GM21515 (cell line): ENCODE data around the gene PRDM16.

ENCODE experiments used
- ATAC-seq: cut with Tn5 transposase; IDR thresholded peaks from one replicate; pipeline ENCODE4 v1.9.1; 2021; ENCODE audit not compliant: unreplicated experiment

Gene PRDM16

DNA sequence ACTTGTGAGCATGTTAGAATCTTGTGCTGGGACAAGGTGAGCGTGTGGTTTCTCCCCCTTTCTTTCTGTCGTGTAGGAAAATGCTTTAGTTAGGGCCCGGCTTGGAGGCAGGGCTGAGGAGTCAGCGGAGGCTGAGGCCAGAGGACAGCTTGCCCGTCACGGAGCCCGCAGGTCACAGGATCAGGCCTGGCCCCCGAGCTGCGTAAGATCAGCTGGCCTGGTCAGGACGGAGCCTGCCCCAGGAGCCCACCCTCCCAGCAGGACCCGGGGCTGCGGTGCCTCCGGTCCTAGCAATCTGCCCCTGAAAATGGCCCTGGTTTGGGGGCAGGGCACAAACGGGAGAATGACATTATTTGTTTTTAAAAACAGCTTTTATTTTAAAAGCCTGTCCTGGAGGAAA lies 52.0 kb downstream of the PRDM16 start:
- ATAC-seq: no peak

DNA sequence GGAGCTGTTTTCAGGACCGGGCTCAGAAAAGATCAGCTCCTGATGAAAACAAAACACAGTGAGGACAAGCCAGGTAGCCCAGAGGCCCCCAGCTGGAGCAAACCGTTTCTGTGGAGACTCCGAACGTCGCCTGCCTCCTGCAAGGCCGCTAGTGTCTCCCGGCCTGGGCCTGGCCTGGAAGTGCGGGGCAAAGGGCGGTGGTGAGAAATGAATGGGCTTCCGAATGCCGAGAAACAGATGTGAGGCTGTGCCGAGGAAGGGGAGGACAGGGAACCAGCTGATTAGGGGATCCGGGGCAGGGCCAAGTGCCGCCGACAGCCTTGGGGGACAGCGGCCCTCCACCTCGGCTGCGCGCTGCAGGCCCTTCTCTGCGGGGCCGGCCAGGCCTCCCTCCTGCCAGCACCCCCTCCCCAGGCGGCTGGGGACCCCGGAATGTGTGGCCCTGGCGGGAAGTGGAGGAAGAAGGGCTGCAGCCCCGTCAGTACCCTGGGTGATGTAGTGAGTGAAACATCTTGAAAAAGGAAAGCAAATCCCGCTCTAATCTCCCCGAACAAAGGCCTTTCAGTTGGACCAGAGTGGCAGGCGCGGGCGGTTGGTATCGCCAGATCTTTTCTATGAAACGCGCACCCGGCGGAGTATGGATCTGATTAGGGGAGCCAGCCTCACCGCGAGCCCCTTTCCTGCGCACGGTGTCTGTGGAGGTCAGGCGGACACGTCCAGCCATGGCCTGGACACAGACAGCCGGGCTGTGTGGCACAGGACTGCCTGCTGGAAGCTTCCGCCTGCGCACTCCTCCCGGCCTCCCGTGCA lies 52.6 kb downstream of the PRDM16 start:
- ATAC-seq: no peak

DNA sequence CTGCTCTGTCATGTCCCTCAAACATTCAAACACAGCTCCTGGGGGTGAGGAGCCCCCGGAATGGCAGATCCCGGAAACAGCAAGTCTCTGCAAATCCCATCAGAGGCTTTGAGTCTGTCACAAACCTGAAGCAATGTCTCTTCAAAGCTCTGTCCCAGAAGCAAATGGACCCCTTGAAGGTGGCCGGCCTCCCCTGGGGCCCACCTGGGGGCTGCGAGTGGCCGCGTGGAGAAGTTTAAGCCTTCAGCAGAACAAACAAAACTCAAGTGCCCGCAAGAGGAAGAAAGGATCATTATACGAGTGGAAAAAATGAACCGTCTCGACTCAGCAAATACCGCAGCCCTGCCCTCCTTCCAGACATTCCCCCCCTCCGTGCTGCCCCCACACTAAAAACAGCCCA lies 53.3 kb downstream of the PRDM16 start:
- ATAC-seq: no peak

DNA sequence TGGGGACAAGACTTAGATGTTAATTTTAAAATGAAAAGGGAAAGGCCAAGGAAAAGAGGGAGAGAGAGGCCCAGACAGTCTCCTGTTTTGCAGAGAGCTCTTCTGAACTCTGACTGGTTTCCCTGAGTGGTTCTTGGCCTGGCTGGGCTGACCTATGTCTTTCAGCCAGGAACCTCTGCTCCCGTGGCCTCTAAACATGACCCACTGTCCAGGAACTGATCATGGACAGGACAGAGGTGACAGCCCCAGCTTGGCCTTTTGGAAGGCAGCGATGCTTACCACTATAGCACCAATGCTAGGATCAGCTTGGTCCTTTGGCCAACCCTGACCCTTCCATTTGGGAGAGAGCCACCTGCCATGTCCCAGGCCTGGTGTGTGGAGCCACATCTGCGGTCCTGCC lies 55.2 kb downstream of the PRDM16 start:
- no peak for ATAC-seq

DNA sequence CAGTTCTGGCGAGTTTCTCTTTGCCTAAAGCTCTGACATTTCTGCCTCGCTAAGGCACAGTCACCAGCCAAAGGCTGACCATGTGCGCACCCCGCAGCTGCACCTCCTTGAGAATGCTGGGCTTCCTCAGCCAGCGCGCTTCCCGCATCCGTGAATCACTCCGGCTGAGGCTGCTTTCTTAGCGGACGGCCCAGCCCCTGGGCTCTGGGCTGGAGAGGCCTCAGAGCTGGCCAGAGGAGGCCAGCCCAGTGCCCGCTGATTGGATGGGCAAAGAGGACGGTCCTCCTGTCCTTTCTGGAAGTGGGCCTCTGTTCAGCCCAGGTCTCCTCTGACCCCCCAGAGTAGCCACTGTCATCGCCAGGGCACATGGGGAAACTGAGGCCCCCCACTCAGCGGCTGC lies 56.1 kb downstream of the PRDM16 start:
- ATAC-seq: no peak

DNA sequence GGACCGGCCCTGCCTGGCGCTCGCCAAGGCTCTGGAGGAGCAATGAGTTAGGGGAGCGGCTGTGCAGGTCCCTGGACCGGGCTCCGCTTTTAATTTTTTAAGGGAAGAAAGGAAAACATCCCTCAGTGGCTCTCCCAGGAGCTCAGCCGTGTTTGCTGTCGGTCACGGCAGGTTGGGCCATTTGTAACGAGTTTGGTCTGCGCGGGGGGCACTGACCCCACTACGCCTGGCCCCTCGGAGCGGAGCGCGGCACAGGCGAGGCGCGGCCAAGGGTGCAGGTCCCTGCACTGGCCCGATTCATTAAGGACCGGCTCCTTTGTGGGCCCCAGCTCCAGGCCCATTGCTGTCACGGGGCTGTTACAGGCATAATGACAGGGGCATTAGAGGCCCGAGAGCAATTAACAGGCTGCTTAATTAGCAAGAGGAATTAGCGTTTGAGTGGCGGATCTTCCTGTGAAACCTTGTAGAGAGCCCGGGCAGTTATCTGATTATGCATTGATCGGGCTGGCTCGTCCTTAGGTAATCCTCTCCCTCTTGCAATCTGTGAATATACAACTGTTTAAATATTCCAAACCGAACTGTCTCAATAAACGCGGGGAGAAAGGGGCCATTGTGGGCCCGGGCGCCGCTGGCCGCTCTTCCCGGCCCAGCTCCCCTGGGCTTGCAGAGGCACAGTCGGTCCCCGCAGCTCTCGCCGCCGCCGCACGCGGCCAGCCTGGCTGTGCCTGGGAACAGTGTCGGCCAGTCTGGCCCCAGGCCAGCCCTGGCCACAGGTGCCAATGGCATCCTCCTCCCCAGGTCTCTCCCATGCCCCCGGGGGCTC lies 56.8 kb downstream of the PRDM16 start:
- no peak for ATAC-seq

DNA sequence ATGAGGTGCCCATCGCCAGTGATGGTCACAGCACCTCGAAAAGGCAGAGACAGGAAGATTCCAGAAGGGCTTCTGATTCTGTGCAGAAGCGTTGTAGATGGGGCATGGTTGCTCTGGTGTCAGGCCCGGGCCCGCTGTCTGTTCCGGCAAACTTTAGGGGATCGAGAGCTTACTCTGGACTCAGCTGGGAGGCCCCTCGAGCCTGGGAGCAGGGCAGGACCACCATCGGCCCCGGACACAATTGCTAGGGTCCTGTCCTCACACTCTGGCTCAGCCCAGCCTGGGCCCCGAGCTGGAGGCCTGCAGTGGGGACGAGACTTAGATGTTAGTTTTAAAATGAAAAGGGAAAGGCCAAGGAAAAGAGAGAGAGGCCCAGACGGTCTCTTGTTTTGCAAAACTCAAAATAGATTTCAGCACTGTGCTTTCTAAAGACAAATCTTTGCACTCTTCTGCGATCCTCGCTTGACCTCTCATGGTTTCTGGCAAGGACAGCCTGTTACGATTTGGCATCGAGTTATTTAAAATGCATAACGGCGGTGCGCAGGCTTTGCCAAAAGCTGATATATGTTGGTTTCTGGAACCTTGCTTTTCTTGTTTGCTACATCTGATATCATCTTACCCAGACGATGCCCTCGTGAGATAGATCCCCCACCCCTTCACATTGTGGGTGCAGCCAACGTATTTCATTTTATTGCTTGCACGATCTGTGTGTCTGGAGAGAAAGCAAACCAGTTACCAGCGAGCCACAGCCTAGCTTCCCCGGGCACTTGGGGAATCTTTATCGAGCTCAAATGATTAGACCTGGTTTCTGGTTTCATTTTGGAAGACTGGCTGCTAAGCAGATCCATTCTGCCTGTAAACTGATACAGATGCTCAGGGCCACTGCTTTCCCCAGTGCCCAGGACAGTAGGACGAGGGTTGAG lies 58.0 kb downstream of the PRDM16 start:
- no peak for ATAC-seq

DNA sequence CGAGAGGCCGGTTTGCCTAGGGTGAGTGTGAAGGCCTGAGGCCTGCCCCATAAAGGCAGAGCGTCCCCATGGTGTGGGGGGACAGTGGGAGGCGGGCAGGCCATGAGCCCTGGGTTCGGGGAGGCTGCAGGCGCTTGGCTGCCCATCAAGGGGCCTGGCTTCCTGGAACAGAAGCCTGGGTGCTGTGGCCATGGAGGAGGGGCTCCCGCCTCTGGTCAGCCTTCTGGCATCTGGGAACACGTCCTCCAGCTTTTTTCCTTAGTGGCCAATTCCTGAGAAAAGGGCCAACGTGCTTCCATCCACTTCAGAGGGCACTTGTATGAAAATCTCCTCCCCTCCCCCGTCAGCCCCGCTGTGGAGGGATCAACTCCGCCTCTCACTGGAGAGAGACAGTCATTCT lies 58.7 kb downstream of the PRDM16 start:
- ATAC-seq: no peak

DNA sequence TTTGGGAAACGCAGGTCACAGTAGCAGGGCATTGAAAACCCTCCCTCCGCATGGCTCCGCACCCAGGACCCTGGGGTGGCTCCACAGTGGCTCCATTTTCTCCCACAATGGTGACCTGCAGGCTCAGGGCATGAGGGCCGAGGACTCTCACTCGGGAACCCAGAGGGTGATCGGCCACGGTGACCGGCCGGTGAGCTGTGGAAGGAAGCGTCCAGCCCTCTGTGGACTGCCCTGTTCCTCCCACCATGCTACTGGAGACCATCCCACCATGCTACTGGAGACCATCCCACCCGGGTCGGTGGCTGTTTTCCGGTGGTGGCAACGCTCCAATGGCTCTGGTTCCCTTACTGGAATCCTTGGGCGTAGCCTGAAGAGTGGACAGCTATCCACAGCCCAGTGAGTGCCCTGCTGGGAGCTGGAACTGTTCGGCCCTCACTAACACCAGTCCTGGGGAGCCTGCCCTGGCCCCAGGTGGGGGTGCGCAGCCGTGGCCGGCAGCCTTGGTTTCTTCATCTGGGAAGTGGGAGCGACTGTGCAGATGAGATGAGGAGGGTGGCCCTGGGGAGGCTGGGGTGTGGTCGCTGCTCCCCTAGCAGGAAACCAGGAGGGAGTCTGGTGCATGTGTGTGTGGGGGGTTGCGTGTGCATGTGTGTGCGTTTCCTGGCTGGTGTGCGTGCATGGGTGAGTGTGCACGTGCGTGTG lies 59.6 kb downstream of the PRDM16 start:
- ATAC-seq: no peak

DNA sequence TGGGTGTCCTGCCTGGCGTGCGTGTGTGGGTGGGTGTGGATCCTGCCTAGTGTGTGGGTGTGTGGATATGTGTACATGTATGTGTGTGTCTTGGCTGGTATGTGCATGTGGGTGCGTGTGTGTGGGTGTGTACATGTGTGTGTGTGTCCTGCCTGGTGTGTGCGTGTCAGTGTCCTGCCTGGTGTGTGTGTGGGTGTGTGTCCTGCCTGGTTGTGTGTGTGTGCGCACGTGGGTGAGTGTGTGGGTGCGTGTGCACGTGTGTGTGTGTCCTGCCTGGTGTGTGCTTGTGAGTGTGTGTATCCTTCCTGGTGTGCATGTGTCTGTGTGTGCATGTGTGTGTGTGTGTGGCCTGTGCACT lies 60.1 kb downstream of the PRDM16 start:
- no peak for ATAC-seq

DNA sequence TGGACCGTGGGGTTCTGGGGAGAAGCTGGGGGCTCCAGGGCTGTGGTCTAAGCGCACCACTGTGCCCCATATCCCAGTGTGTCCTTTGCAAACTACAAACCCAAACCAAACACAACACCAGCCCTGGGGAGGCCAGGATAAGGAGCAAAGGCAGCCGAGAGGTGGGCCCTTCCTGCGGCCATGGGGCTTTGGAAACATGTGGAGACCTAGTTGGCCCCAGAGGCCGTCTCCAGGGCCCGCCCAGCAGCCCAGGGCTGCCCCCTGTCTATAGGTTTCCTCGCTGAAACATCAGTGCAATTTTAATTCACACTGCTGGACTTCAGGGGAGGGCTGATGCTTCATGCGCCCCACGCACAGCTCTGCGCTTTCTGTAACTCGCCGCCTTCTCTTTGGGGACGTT lies 61.3 kb downstream of the PRDM16 start:
- ATAC-seq: no peak

DNA sequence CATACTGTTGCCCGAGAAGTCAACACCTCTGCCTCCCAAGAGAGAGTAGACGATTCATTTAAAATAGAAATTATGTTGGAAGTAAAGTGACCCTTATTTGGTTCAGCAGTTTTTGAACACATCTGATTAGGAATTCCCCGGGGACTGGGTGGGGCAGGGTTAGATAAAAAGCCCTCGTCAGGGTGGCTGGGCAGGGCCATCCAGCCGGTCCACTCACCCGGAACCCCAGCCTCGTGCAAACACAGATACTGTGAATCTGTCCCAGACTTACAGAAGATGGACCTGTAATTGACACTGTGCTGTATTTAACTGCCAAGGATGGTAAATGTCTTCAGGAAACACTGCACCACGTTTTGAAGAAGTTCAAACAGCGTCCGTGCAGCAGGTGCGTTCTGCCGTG lies 63.7 kb downstream of the PRDM16 start:
- ATAC-seq: no peak

DNA sequence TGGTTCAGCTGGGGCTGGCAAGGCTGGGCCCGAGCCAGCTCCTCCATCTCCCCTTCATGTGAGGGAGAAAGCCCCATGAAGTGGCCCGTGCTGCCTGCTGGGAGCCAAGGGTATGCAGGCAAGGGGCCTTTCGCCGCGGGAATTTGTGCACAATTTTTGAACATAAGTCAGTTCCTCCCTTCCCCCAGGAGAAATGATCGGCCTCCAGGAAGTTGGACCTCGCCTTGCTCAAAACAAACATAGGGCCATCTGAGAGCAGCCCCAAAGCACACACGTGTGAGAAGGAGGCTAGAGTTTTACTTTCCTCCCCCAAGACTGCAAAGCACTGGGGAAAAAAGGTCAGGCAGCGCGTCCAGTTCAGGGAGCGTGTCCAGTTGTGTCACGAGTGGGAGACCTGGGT lies 64.7 kb downstream of the PRDM16 start:
- no peak for ATAC-seq

DNA sequence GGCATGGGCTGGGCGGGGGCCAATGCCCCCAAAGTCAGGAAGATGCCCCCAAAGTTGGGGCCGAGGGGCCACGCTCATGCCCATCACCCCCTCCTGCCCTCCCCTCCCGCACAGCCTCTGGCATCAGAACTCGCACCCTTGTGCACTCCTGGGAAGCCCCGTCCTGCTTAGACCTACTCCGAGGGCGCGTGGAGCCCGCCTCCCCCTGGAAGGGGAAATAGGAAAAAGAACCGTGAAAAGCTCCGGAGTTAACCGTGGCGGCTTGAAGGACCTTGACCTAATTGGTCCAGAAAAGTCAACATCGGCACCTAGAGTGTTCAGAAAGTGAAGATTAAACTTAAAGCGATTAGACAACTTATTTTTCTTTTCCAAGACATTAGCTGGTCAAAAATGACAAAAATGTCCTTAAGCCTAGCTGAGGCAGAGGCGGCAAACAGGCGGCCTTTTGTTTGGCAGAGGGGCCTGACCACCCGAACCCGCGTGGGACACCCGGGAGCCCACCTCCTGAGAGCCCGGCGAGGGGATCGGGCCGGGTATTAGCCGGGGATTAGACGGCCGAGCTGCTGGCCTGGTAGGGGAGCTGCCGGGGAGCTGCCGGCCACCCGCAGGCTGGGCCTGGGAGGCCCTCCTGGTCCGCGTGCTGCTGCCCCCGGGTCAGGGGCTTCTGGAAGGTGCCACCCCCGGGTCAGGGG lies 65.5 kb downstream of the PRDM16 start:
- ATAC-seq: no peak

DNA sequence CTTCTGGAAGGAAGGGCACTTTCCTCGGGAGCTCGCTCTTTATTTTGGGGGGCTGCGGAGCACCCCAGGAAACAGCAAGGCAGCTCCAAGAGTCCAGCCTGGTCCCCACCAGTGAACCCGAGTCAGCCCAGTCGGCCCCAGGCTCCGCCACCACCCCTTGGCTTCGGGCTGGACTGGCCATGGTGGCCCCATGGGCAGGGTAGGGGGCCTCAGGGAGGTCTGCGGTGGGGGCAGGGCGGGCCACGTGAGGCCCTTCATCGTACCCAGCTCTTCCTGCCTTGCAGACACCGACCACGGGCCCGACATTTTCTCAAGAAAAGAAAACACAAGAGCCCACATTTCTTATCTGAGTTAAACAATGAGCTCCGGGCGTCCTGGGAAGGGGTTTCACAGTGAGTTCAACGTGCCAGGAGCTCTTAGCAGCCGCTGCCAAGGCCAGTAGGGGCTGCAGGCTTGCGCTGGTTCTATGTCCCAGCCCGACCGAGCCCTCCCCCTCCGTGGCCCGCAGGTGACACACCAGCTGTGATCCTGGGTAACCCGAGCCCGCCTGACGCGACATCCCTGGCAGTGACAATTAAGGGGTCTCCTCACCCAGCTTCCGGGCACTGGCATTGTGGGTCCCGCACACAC lies 66.2 kb downstream of the PRDM16 start:
- no peak for ATAC-seq

DNA sequence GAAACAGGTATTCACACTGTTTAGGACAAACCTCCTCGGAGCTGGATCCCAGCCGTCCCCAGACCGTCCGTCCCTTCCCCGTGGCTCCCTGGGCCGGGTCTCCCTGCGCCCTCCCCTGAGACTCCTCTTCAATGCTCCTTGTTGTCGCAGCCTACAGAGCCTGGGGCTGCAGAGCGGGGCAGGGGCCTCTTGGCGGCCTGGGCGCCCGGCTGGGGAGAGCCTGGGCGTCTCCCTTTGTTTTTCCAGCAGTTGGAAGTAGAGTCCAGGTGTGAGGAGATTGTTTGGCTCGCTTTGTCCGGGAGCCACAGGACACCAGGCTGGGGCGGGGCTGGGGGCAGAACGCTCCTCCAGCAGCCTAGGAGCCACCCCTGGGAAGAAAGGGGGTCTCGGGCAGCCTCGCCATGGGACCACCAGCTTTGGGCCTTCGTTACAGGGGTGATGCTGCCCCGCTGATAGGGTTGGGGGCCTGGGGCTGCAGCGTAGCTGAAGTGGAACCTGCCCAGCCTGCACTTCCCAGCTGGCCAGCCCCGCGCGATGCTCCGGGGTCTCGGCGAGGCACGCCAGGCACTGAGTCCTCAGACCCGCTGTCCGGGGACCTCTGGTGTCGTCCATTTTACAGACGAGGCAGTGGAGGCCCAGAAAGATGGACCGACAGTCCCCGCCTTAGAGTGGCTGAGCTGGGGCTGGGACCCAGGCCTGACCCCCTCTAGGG lies 66.9 kb downstream of the PRDM16 start:
- no peak for ATAC-seq

DNA sequence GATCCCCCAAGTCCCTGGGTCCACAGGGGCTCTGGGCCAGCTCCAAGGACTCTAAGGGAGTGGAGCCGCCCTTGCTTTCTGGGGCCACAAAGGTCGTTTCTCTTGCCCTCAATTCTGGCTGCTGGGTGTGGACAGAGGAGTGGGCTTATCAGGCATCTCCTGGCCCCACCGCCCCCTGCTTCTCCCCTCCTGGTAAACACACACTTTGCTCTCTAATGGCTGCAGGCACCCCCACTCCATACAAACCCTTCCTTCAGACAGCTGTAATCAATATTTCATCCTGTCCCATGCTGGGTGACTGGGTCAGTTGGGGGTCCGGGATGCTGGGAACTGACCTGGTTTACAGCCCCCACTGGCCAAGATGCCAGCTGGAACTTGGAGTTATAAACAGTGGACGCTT lies 67.5 kb downstream of the PRDM16 start:
- ATAC-seq: no peak

DNA sequence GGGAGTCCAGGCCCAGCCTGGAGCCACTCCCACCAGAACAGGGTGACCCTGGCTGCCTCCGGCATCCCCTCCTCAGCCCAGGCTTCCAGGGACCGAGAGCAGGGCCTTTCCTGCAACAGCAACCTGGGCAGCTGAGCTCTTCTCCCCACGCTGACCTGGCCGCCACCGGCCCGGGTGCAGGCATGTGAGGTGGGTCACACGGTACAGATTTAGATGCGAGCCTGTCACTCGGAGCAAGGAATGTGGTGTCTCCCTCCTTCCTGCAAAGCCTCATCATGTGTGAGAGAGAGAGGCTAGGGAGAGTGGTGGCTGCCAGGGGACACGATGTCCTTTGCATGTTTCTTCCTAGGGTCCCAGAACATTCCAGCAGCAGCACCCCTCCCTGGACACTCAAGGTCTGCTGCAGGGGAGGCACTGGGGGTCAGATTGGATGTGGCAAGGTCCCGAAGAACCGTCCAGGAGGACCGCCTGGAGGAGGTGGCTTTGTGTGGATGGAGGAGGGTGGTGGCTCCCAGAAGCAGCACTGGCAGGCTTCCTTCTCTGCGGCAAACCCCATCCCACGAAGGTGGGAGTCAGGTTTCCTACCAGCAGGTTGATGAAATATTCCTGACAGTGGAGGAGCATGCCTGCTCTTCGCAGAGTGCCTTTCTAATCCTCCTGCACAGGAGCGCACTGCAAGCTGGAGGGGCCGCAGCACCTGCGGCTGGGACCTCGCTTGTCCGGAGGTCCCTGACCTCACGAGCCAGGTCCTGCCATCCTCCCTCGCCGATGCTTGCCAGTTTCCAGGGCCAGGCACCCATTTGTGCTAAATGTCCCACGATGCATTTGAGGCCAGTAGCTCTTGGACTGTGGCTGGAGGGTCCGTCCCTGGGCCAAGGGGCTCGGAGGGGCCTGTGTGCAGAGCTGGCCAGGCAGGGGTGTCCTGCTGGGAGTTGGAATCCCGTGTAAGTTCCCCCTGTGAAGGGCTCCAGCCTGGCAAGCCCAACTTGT lies 68.4 kb downstream of the PRDM16 start:
- no peak for ATAC-seq
